DMS53 (cell line): ENCODE measurements around the gene PXYLP1.

Experiments used
- DNase-seq: peaks from one replicate; lab custom pipeline; 2025; lab: John Stamatoyannopoulos, UW

Gene PXYLP1

DNA sequence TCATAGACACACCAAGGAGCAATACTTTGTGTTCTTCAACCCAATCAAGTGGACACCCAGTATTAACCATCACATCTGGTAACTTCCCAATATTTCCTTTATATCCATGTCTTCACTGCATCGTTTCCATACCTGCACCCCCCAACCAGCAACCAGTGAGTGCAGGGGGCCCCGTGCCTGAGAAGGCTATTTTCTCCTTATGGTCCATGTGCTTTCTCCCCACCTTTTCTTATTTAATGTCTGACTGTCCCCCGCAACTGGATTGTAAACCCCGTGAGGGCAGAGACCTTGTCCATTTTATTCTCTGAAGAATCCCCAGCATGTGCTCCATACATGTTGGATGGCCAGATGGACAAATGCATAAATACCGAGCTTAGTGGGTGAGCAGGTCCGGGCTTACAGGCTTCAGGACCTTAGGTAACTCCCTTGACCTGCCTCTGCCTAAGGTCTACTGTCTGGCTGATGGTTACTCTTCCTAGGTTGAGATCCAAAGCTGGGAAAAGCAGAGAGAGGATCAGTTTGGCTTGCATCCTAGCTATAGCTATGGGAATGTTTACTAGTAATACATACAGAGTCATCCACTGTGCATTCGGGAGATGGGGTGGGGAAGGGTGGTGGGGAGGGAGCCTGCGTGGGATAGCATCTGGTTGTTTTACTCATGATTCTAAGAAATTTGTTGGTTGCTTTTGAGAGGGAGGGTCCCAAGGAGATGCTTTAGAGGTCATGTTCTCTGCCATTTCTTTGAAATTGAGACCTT lies 41.5 kb downstream of the PXYLP1 start:
- no peak for DNase-seq

DNA sequence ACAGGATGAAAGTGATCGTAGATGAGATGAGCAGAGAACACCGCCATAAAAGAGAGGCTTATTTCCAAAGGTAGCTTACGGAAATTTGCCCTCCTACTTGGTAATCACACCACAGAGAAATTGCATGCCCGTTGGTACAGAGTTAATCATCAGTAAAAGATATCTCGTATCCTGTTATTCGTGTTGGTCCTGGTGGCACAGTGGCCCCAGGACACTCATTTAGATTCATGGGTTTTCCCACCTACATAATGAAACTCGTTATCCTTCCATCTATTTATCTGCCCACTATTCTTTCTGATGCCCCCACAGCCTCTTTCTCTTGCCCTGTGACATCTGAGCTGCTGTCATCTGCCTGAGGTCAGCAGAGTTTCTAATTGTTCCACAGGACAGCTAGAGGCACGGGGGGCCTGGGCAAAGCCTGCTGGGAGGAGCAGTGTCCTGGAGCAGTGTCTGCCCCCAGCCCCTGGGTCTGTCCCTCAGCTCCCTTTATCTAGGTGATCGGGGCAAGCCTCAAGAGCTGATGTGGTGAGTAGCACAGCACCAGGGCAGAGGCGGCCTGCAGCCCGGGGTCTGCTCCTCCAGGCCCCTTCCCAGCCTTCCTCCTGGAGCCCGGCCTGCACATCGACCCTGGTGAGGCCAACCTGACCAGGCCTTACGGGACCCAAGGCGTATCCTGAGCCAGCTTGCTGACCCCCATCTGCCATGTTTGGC lies 42.2 kb downstream of the PXYLP1 start:
- DNase-seq = no peak

DNA sequence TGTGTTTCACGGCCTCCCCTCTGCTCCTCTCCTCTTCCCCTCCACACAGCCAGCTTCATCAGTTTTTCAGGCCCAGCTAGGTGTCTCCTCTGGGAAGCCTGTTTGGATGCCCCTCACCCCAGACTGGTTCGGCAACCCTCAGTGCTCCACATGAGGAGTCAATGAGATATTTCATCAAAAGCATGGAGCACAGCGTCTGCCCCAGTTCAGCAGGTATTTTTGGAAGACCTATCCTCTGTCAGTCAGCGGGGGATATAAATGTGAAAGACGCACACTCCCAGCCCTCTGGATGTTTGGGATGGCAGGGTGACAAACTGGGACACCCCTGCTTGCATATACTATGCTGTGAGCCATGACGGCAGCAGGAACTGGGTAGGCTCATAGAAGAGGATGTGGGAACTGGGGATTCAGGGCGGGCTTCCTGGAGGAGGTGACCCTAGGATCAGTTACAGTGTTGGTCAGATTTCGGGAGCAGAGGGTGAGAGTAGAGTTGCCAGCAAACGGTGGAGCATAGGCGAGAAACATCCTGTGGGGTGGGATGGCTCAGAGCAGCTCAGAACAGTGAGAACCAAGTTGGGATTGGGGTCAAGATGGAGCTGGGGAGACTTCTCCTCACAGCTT lies 42.9 kb downstream of the PXYLP1 start:
- DNase-seq = no peak

DNA sequence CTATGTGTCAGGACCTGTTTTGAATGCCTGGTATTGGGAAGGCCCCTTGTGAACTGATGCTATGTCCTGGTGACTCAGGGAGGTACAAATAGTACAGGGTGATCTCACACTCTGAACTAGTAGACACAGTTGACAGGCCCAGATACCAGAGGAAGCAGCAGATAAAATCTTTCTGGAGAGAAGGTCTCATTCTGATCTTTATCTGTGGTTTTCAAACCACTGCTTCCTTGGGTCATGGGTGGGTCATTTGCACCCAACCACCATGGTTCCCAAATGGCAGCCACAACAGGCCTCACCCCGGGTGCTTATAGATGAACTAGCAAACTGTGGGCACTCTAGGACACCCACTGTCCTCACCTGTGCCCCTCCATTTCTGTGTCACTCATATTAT lies 43.4 kb downstream of the PXYLP1 start:
- DNase-seq = peak; percentile 5

- peak; percentile 17 for DNase-seq
These were observed 43.9 kb downstream of the PXYLP1 start for GRCh38 chr3:141275511-141275910.

DNA sequence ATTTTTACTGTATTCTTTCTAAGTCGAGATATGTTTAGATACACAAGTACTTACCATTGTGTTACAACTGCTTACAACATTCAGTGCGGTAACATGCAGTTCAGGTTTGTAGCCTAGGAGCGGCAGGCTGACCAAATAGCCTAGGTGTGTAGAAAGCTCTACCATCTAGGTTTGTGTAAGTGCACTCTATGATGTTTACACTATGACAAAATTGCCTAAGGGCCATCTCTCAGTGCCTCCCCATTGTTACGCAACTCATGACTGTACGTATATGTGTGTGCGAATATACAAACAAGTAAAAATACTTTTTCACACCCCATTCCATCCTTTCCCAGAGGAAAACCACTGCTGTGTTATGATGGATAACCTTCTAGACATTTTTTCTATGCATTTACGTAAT lies 44.3 kb downstream of the PXYLP1 start:
- peak; percentile 89 for DNase-seq

DNA sequence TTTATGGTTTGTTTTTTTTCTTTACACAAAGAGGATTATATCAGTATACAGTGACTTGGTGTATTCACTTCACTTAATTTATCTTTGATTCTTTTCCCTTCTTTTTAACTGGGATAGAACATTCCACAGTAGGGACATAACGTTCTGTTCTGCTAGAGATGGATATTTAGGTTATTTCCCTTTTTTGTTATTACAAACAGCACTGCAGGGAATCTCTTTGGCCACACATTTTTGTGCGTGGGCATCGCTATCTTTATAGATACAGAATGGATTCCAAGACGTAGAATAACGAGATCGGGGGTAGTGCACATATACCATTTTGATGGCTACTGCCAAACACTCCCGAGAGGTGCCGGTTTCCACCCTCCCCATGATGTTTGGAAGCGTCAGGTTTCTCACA lies 44.8 kb downstream of the PXYLP1 start:
- DNase-seq = no peak

GRCh38 chr3:141277451-141277850 lies 45.8 kb downstream of the PXYLP1 start:
- no peak for DNase-seq

DNA sequence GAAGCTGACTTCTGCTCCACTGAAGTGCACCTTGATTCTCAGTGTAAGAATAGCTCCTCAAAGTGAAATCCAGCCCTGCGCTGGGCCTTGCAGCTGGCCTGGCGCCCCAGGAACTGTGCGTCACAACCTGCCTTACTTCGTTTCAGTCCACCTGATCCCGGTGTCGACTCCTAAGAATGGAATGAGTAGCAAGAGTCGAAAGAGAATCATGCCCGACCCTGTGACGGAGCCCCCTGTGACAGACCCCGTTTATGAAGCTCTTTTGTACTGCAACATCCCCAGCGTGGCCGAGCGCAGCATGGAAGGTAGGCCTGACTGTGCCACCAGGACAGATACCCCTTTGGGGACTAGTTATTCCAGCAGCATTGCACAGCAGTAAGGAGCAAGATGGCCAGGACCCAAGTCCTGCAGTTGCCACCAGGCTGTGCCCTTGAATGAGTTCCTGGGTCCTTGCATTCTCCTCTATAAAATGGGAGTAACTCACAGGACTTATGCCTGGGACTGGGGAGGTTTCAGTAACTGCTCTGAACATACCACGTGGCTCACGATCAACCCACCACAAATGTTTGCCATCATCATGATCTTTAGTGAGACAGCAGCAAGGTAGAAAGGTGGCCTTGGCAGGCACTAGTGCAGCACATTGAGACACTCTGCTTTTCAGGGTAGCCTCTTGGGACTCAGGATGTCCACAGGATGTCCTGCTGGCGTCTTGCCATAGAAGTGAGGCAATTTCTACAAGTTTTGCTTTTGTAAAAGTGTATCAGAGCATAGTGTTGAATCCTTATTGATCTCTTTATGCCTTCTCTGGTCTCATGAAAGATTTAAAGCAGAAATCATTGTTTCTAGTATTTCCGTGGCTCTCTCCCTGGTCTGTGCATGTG lies 46.8 kb downstream of the PXYLP1 start:
- DNase-seq = no peak

DNA sequence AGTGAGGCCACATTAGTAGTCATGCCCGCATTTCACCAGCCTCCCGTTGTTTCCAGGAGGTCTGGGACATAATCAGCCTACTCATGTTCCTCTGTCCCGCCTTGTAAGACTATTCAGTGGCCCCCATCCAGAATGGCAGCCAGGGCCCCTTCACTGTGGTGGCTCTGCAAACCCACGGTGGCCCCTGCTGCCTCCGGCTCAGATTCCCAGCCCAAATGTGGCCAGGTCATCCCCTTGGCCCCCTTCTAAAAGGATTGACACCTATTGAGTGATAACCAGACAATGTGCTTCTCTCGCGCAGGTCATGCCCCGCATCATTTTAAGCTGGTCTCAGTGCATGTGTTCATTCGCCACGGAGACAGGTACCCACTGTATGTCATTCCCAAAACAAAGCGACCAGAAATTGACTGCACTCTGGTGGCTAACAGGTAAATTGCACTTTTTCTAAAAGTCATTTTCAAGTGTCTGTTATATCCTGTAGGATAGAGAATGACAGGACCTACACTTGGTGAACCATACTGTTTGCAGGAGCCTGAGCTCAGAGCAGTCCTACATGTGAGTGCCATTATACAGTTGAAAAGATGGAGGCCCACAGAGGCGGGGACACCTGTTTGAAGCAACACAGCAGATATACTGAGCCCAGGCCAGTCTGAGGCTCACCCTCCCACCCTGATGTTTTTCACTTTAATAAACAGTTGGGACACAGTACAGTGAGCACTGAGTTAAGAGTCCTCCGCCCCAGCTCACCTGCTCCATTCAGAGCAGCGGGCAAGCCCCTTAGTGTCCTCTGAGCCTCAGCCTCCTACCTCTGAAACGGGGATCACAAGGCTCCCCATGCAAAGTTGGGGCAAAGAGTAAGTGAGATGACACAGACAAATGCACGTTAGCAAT lies 47.7 kb downstream of the PXYLP1 start:
- peak; percentile 62 for DNase-seq

DNA sequence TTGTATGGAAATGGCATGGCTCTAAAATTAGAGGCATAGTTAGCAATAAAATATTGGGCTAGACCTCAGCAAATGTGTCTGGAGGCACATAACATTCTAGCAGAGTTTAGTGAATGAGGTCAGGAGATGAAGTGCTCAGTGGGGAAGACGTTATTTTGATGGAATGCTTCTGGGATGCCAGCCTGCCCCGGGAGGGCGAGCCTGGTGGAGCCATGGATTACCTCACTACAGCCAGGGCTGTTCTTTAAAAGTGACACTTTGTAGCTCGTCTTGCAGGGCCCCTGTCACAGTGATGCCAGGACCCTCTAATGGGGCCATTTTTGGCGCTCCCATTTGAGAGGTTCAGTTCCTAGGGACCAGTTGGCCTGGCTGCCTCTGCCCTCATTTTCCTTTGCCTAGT lies 48.5 kb downstream of the PXYLP1 start:
- no peak for DNase-seq

- DNase-seq = no peak
These were observed 49.1 kb downstream of the PXYLP1 start for GRCh38 chr3:141280690-141281089.

DNA sequence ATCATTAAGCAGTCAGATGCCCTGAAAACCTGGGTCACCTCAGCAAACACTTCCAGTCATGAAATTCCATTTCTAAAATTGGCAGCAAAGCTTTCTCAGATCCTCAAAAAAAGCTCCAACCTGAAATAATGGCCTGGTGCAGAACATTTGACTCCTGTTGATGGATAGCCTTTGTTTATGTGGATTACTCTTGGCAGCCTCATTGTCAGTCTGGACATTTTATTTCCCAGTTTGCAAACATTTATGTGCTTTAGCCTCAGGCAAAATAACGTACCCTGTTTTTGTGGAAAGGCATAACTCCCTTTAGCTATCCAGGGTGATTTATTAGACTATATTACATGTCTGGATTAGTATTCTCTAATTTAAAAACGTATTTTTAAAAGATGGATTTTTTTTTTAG lies 53.9 kb downstream of the PXYLP1 start:
- DNase-seq = no peak

- no peak for DNase-seq
These were observed 55.2 kb downstream of the PXYLP1 start for GRCh38 chr3:141286856-141287255.

DNA sequence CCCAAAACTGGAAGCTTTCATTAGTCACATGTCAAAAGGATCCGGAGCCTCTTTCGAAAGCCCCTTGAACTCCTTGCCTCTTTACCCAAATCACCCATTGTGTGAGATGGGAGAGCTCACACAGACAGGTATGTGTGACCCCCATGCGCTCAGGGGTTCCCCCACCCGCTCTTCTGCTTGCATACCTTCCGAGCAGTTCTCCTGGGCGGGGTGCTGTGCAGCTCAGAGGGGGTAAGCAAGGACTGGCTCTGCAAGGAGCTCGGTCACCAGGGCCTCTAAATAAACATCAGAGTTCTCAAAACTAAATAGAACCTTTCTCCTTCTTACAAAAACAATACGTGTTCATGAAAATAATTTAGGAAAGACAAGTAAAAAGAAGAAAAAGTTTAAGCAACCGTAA lies 55.7 kb downstream of the PXYLP1 start:
- DNase-seq = no peak

DNA sequence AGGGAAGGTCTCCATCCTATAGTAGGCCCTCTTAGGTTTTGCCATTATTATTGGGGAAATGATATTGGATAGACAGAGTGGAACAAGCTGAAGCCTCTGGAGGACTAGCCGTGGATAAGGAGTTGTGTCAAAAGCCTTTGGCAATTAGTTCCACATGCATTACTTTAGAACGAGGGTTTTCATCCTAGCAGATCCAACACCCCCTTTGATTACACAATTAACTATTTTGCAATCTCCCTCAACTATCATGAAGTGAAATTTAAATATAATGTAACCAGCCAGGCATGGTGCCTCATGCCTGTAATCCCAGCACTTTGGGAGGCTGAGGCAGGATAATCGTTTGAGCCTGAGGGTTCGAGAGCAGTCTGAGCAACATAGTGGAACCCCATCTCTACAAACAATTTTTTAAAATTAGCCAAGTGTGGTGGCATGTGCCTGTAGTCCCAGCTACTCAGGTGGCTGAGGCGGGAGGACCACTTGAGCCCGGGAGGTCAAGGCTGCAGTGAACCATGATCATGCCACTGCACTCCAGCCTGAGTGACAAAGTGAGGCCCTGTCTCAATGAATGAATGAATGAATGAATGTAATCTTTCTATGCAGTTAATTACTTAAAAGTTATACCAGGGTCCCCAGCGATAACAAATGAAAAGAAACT lies 56.8 kb downstream of the PXYLP1 start:
- no peak for DNase-seq

DNA sequence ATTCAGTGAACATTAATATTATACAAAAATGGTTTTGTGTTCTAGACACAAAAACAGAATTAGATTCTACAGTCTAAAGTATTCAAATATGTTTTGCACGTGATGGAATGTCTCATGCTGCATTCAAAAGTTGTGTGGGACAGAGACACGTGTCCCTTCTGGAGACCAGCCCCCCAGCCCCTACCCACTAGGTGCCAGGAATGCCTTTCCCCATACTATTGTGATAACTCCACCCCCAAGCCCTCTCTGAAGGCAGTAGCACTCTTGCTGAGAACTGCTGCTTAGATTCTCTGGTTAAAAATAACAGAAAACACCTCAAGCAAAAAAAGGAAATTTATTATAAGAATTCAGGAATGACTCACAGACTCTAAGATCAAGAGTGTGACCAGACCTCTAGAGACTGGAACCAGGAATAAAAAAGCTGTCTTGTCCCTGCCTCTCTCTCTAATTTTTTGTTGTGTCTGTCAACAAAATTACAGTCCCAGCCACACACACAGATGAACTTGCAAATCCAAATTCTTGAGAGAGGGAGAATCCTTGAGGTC lies 57.7 kb downstream of the PXYLP1 start:
- DNase-seq = no peak

DNA sequence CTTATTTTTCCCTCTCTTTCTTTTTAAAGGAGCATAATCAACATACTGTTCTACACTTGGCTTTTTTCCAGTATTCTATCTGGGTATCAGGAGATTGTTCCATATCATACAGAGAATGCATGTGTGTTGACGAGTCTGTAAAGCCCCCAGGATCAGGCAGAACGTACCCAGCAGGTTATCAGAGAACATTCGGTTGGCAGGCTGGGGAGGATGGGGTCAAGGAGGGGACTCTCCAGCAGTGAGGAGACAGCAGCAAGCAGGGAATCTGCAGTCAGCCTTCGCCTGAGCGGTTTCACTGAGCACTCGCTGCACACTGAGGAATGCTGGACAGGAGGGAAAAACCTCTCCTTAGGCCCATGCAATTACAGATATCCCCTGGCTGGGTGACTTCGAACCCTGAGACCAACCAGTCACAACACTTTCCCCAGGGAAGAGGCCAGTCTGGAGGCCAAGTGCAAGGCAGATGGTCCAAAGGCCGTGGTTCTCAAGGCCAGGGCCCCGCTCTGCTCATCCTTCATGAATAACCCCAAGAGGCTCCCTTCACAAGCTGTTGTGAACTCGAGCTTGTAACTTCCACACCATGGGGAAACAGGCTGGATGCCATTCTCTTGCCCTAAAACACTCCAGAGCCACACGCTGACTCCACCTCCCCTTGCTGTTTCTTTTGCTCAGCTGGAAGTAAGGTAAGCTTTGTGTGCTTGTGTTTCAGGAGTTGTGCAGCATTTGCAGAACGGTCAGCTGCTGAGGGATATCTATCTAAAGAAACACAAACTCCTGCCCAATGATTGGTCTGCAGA lies 60.1 kb downstream of the PXYLP1 start:
- DNase-seq = no peak

GRCh38 chr3:141292356-141293058 lies 60.9 kb downstream of the PXYLP1 start:
- no peak for DNase-seq
